HG03039 (cell line): ENCODE results near the gene UCKL1.
"Not testable (repeated sequence)": the region's sequence is repeated elsewhere in the genome, so short reads cannot be mapped to it uniquely, and the experiment has no call there.

Experiments used
- ATAC-seq: cut with Tn5 transposase; IDR thresholded peaks from one replicate; pipeline ENCODE4 v1.9.1; 2021; ENCODE audit warnings: mild to moderate bottlenecking, moderate library complexity; ENCODE audit not compliant: unreplicated experiment

Gene UCKL1

GRCh38 chr20:63945031-63945658 is 11.1 kb downstream of the UCKL1 start:
- ATAC-seq, result no peak

DNA sequence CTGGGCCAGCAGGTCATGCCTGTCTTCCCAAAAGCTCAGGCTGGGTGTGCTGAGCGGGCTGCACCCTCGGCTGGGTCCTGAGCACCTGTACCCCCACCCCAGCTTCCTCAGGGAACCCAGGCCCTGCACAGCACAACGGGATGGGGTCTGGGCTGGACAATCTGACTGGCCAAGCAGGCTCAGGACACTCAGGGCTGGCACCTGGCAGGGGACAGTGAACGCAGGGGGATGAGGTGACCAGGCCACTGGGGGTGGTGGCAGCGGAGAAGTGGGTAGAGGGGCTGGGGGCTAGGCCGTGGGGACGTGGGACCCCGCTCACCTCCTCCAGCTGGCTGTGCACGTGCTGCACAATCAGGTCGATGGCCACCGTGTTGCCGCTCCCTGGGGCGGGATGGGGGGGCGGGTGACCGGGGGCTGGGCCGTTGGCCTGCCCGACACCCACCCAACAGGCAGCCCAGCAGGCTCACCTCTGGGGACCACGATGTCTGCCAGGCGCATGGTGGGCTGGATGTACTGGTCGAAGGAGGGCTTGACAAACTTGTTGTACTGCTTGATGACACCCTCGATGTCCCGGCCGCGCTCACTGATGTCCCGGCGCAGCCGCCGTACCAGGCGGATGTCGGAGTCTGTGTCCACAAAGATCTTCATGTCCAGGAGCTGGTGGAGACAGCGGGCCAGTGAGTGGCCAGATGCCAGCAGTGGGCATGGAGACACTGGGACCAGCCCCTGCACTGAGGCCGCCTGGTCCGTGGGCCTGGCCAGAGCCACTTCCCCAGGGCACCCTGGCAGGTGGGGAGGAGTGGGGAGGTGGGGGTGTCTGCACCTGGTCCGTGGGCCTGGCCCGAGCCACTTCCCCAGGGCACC is 11.9 kb downstream of the UCKL1 start:
- no peak for ATAC-seq

DNA sequence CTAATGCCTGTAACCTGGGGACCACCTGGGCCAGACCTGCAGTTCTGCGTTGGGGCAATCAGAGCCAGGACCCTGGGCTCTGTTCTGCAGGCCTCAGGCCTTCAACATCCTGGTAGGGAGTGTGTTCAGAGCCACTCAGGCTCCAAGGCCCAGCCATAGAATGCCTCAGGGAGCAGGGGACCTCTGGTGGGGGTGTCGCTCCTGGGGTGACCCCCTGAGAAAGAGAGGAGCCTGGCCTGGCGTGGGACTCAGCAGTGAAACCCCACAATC is 12.5 kb downstream of the UCKL1 start:
- no peak for ATAC-seq

GRCh38 chr20:63942969-63943807 is 13.0 kb downstream of the UCKL1 start:
- ATAC-seq, result no peak

- no peak for ATAC-seq
Observed at GRCh38 chr20:63942250-63942951, 13.8 kb downstream of the UCKL1 start.

- no peak for ATAC-seq
Observed at GRCh38 chr20:63941282-63942081, 14.7 kb downstream of the UCKL1 start.

DNA sequence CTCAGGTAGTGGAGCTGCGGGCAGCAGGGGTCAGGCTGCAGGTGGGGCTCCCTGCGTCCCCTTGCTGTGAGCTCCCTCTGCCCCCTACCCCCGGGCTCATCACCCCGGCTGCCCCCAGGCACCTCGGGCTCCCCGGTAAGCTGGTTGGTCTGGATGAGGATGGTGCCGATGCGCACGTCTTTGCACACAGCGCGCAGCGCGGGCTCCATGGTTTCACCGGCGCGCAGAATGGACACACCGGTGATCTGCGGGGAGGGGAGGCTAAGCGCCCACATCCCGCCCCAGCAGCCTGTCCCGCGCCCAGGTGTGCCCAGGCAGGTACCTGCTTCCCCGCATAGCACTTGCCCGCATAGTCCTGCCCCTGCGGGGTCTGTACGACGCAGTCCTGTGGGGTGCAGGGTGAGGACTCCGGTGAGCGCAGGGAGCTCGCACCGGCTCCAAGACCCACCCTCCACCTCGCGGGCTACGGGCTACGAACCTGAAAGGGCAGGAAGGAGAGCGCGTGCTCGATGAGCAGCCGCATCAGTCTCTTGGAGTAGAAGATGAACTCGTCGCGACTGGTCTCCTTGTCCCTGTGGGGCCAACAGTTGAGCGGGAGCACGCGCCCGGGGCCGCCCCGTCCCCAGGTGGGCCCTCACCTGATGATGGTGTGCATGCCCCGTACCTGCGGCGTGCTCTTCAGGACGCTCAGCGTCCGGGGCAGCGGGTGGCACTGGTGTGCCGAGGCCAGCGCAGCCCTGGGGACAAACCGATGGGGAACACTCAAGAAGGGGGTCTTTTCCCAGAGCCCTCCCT is 15.5 kb downstream of the UCKL1 start:
- ATAC-seq, result no peak

- ATAC-seq, result no peak
Observed at GRCh38 chr20:63940071-63940471, 16.1 kb downstream of the UCKL1 start.

GRCh38 chr20:63939061-63939935 is 16.9 kb downstream of the UCKL1 start:
- ATAC-seq, result no peak

- no peak for ATAC-seq
Observed at GRCh38 chr20:63937596-63937995, 18.6 kb downstream of the UCKL1 start.

- no peak for ATAC-seq
Observed at GRCh38 chr20:63935447-63935846, 20.8 kb downstream of the UCKL1 start.

GRCh38 chr20:63934271-63935068 is 21.7 kb downstream of the UCKL1 start:
- ATAC-seq, result no peak

GRCh38 chr20:63933646-63934045 is 22.6 kb downstream of the UCKL1 start:
- ATAC-seq, result no peak

- ATAC-seq, result no peak
Observed at GRCh38 chr20:63932606-63933160, 23.5 kb downstream of the UCKL1 start.

- no peak for ATAC-seq
Observed at GRCh38 chr20:63931735-63932134, 24.5 kb downstream of the UCKL1 start.

DNA sequence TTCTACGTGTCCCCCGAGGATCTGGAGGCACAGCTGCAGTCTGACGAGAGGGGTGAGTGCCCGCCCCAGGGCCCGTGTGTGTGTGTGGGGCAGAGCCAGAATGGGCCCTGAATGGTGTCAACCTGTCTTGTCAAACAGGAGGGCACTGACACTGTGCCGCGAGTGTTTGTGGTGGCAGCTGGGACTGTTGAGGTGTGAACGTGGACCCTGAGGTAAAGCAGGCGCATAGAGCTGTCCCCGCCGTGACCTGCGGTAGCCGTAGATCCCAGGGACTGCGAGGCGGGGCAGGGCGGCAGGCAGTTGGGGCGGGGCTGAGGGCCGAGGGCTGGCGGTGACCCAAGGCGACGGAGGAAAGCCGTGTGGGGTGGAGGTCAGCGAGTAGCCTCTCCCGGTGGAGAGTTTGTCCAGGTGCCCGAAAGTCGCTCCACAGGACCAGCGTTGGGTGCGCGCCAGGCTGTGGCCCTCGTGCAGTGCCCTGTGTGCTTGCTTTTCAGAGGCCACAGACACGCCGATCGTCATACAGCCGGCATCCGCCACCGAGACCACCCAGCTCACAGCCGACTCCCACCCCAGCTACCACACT is 25.2 kb downstream of the UCKL1 start:
- no peak for ATAC-seq

DNA sequence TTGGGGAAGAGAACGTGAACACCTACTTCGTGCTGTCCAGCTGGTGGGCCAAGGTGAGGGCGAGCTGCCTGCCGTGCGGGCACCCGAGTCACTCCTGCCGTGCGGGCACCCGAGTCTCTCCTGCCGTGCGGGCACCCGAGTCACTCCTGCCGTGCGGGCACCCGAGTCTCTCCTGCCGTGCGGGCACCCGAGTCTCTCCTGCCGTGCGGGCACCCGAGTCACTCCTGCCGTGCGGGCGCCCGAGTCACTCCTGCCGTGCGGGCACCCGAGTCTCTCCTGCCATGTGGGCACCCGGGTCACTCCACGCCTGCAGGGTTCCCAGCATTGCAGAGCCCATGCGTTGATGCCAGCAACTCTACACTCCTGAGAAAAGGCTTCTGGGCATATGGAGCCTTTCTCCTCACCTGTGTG is 26.7 kb downstream of the UCKL1 start:
- ATAC-seq, result not testable (repeated sequence)
